ENCODE results near the gene SGPP2. TPM values are rescaled to one million over a fixed set of nuclear protein-coding genes. Genes with fewer than 3 reads are reported as not detected.

SGPP2 gene
- total and polyA plus RNA-seq, 9 donors = 0.22 to 18.5 (median 1.9) TPM; not detected in 1

DNA sequence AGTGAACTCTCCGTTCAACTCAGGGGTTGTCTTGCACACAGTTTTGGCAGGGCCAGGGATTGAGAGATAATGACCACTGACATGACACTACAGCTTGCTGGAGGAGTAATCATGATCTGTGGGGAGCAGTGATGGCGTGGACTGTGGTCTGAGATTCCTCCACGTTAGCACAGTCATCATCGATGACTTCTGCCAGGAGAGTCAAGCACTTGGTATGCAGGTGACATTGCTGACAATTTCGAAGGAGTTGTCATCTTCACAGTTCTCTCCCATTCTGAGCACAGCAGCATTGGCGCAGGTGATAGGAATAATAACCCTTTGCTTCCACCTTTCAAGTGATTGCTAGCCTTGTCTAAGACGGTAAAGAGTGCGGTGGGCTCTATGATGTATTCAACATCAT lies 79.8 kb downstream of the SGPP2 start:
- no peaks in the 10 kb centered on the region for H3K9me3 ChIP-seq
- intact Hi-C loops (cut with DNase I) = no loop called here
- 80 to 83% (median 80%) methylated on average over 8 of the region's 8 CpGs for WGBS, 3 donors
- no peak for DNase-seq
- H3K27ac ChIP-seq = no peak overlapping the region
- H3K4me3 ChIP-seq = no peak overlapping the region
- H3K4me1 ChIP-seq (ENCODE audit: insufficient read depth) = no peaks in the 10 kb centered on the region
- no peaks in the 10 kb centered on the region for H3K36me3 ChIP-seq
- TF ChIP-seq POLR2A (IDR thresholded peaks at IDR 0.05) (no peak), EP300 (IDR thresholded peaks at IDR 0.05) (no peak)
- TF ChIP-seq, protein P1, sequence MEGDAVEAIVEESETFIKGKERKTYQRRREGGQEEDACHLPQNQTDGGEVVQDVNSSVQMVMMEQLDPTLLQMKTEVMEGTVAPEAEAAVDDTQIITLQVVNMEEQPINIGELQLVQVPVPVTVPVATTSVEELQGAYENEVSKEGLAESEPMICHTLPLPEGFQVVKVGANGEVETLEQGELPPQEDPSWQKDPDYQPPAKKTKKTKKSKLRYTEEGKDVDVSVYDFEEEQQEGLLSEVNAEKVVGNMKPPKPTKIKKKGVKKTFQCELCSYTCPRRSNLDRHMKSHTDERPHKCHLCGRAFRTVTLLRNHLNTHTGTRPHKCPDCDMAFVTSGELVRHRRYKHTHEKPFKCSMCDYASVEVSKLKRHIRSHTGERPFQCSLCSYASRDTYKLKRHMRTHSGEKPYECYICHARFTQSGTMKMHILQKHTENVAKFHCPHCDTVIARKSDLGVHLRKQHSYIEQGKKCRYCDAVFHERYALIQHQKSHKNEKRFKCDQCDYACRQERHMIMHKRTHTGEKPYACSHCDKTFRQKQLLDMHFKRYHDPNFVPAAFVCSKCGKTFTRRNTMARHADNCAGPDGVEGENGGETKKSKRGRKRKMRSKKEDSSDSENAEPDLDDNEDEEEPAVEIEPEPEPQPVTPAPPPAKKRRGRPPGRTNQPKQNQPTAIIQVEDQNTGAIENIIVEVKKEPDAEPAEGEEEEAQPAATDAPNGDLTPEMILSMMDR (IDR thresholded peaks at IDR 0.05) = no peak
- H3K27me3 ChIP-seq = no peaks in the 10 kb centered on the region

DNA sequence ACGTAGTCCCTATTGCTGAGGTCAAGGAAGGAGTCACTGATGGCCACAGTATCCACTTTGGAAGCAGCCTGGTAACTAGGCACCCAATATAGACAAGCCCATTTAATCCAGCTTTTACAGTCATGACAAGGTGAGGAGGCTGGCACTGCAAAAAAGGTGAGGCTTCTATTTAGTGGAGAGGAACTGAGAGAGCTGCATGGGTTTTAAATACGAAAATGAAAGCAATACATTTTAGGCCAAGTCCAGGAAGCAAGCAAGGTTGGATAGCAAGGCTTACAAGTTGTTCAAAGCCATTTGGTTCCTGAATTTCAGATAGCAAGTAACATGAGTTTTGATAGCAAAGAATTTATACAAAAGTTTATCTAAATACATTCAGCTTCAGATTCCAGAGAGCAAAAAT lies 80.4 kb downstream of the SGPP2 start:
- 71 to 80% (median 76%) methylated on average over 2 of the region's 2 CpGs for WGBS, 3 donors
- intact Hi-C loops (cut with DNase I) = no loop called here

GRCh38 chr2:222506230-222506935 lies 82.0 kb downstream of the SGPP2 start:
- no peak overlapping the region for H3K4me3 ChIP-seq
- no peak for DNase-seq
- H3K36me3 ChIP-seq = no peaks in the 10 kb centered on the region
- TF ChIP-seq, protein P1 (IDR thresholded peaks at IDR 0.05) = no peak
- TF ChIP-seq EP300 (IDR thresholded peaks at IDR 0.05) (no peak), POLR2A (IDR thresholded peaks at IDR 0.05) (no peak)
- no peaks in the 10 kb centered on the region for H3K4me1 ChIP-seq (ENCODE audit: insufficient read depth)
- no peaks in the 10 kb centered on the region for H3K27me3 ChIP-seq
- no peak overlapping the region for H3K27ac ChIP-seq
- no peaks in the 10 kb centered on the region for H3K9me3 ChIP-seq
- WGBS, 3 donors = 76 to 86% (median 79%) methylated on average over 5 of the region's 5 CpGs
- intact Hi-C loops (cut with DNase I) = no loop called here

More for the DNA sequence above, 80.4 kb downstream of the SGPP2 start:
- Histone ChIP-seq H3K27me3 (no peaks in the 10 kb centered on the region), H3K27ac (no peak overlapping the region), H3K9me3 (no peaks in the 10 kb centered on the region), H3K4me3 (no peak overlapping the region), H3K4me1 (ENCODE audit: insufficient read depth) (no peaks in the 10 kb centered on the region), H3K36me3 (no peaks in the 10 kb centered on the region)
- no peak for DNase-seq
- TF ChIP-seq POLR2A (IDR thresholded peaks at IDR 0.05) (no peak), EP300 (IDR thresholded peaks at IDR 0.05) (no peak)
- TF ChIP-seq, protein P1 (IDR thresholded peaks at IDR 0.05) = no peak

DNA sequence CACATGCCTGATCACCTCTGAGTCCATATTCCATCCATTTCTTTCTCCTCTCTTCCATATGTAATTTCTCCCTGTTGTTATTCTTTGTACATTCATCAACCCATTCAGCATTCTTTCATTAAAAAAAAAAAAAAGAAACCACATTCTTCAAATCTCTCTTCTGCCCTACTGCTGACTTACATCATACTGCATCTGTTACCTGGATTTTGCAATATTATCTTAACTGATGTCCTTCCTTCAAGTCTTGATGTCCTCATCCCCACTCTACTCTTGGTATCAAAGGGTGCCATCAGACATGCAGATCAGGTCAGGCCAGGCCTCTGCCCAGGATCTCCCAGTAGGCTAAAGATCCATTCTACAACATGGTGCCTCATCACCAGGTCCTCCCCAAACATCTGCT lies 90.6 kb downstream of the SGPP2 start:
- Histone ChIP-seq H3K27me3 (no peaks in the 10 kb centered on the region), H3K4me1 (ENCODE audit: insufficient read depth) (no peaks in the 10 kb centered on the region), H3K4me3 (no peak overlapping the region), H3K9me3 (no peaks in the 10 kb centered on the region), H3K27ac (no peak overlapping the region), H3K36me3 (no peaks in the 10 kb centered on the region)
- TF ChIP-seq EP300 (IDR thresholded peaks at IDR 0.05) (no peak), POLR2A (IDR thresholded peaks at IDR 0.05) (no peak)
- TF ChIP-seq, protein P1 (IDR thresholded peaks at IDR 0.05) = no peak
- intact Hi-C loops (cut with DNase I) = no loop called here
- no peak for DNase-seq

Data from ovary (tissue), 9 donors.